Fibroblast of the aortic adventitia (primary cell): ENCODE measurements around the gene TMEM117. TPM values are rescaled to one million over a fixed set of nuclear protein-coding genes. Genes with fewer than 3 reads are reported as not detected.
A peak's percentile ranks its signal among the peaks of the same experiment; 100 is the strongest.

ENCODE experiments used
- DNase-seq: peaks from one replicate; pipeline ENCODE4 v3.0.0-alpha.2; 2010; ENCODE audit warnings: low read depth
- H3K4me3 ChIP-seq: 2 replicates; pipeline ENCODE4 v1.5.1; 2011; ENCODE audit warnings: low read depth, mild to moderate bottlenecking, control low read depth, low read length, moderate library complexity
- CTCF ChIP-seq: IDR thresholded peaks from 2 replicates; pipeline ENCODE4 v1.5.1; 2011; ENCODE audit warnings: mild to moderate bottlenecking, low read length, control low read depth, inconsistent platforms; ENCODE audit not compliant: insufficient read depth
- total RNA-seq: library from RNA; depleted of rRNA; stranded (reverse); fragments of >200 nt; gene quantifications from 2 replicates; pipeline ENCODE4 v1.2.3, GENCODE V29; 2012; ENCODE audit warnings: low replicate concordance

The TMEM117 gene
- total RNA-seq, 1 donor: 9.9 TPM

GRCh38 chr12:44314007-44314500 is 478.2 kb downstream of the TMEM117 start:
- no peak overlapping the region for H3K4me3 ChIP-seq
- no peak for TF ChIP-seq CTCF
- DNase-seq: no peak

DNA sequence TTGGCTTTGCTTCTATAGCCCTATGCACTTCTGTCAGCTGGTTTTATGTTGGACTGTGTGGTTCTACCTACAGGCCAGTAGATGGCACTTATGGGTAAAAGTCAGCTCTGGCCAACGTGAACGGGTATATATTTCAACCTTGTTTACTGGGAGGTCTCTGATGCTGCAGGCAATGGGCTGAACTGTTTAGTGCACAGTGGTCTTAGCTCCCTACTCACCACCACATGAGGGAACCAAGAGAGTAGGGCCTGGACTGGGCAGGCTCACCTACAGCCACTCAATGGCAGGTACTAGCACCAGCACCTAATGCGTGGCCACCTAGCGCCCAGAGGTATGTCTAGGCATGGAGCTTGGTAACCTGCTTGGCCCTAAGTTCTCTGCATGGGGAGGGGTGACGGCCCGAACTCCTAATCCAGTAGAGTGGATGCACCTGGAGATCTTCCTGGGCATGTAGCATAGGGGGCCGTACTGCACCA is 481.8 kb downstream of the TMEM117 start:
- peak; percentile 33 for TF ChIP-seq CTCF
- peak; percentile 15 for DNase-seq

GRCh38 chr12:44331269-44331668 is 495.4 kb downstream of the TMEM117 start:
- H3K4me3 ChIP-seq: no peak overlapping the region
- TF ChIP-seq CTCF: no peak
- no peak for DNase-seq

More for the DNA sequence above, 481.8 kb downstream of the TMEM117 start:
- H3K4me3 ChIP-seq: no peak overlapping the region

- no peak for TF ChIP-seq CTCF
- no peak overlapping the region for H3K4me3 ChIP-seq
- no peak for DNase-seq
These were observed 498.5 kb downstream of the TMEM117 start for GRCh38 chr12:44334347-44334746.

DNA sequence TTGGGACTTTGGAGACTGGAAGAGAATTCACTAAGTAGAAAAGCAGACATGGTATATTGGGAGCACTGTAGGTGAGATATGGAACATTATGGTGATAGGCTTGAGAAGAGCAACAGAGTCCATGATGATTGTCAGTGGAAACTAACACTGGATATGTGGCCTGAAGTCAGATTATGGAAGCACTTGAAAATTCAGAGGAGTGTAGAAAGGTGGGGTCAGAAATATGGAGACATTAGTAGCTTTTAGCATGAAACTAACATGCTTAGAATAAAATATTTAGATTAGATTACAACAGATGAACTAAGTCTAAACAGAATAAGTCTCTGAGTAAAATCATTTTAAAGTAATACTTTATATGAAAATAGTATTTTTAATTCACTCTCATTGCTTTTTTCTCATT is 499.1 kb downstream of the TMEM117 start:
- no peak for TF ChIP-seq CTCF
- DNase-seq: no peak
- no peak overlapping the region for H3K4me3 ChIP-seq

GRCh38 chr12:44336577-44336976 is 500.7 kb downstream of the TMEM117 start:
- no peak overlapping the region for H3K4me3 ChIP-seq
- no peak for DNase-seq
- no peak for TF ChIP-seq CTCF

DNA sequence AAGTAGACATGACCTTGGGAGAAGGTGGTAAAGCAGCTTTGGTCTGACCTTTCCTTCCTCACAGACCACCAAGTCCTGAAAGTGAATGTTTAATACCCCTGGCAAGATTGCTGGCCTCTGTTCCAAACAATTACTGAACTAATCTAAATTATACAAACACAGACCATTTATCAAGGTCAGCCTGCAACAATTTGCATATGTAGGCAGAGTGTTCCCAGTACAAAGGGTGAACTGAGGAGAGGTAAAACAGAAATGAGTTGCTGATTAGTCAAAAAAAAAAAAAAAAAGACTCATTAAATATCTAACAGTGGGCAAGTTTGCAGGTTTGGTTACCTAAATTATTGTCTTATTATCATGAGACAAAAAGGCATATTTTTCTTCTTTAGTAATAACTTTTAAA is 506.5 kb downstream of the TMEM117 start:
- no peak overlapping the region for H3K4me3 ChIP-seq
- TF ChIP-seq CTCF: no peak

More for the DNA sequence above, 506.5 kb downstream of the TMEM117 start:
- DNase-seq: no peak
